Measurements from ENCODE around the gene TBCE. TPM values are rescaled to one million over a fixed set of nuclear protein-coding genes. Genes with fewer than 3 reads are reported as not detected.
A peak's percentile ranks its signal among the peaks of the same experiment; 100 is the strongest.

The TBCE gene
- total RNA-seq, 1 experiment from 2014 or later: 41.6 TPM

DNA sequence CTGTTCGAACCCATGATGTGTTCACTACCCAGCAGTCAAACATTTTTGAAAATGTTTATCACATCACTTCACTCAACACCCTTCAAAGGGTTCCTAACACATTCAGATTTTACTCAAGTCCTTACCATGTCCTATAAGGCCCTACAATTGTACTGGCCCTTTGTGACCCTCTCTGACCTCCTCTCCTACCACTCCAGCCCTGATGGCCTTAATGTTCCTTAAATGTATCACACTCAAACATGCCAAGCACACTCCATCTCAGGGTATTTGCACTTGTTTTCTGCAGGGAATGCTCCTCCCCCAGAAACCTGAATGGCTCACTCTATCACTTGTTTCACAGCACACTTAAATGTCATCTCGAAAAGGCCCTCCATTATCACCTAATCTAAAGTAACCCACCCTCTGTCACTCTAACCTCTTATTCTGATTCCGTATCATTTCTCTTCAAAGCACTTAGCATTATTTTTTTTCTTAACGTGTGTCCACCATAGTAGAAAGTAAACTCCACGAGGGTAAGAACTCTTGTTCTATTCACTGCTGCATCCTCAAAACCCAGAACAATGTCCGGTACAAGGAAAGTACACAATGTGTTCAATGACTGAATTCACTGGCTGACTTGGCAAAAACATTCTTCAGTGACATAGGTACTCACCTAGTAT lies 46.6 kb upstream of the TBCE start:
- H3T11ph ChIP-seq (ENCODE audit: low read length): no peak overlapping the region
- H3K27me3 ChIP-seq (ENCODE audit: insufficient read depth, low read length): no peaks in the 10 kb centered on the region
- no peak overlapping the region for H2BK15ac ChIP-seq (ENCODE audit: low read depth, low read length)
- no peaks in the 10 kb centered on the region for H4K20me1 ChIP-seq (ENCODE audit: control insufficient read depth, insufficient read depth, insufficient read length)
- TF ChIP-seq, protein P1, sequence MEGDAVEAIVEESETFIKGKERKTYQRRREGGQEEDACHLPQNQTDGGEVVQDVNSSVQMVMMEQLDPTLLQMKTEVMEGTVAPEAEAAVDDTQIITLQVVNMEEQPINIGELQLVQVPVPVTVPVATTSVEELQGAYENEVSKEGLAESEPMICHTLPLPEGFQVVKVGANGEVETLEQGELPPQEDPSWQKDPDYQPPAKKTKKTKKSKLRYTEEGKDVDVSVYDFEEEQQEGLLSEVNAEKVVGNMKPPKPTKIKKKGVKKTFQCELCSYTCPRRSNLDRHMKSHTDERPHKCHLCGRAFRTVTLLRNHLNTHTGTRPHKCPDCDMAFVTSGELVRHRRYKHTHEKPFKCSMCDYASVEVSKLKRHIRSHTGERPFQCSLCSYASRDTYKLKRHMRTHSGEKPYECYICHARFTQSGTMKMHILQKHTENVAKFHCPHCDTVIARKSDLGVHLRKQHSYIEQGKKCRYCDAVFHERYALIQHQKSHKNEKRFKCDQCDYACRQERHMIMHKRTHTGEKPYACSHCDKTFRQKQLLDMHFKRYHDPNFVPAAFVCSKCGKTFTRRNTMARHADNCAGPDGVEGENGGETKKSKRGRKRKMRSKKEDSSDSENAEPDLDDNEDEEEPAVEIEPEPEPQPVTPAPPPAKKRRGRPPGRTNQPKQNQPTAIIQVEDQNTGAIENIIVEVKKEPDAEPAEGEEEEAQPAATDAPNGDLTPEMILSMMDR (conservative IDR thresholded peaks at IDR 0.05): no peak
- H3K4me2 ChIP-seq (ENCODE audit: insufficient read depth, insufficient read length, low read length): no peak overlapping the region
- no peak overlapping the region for H2AK5ac ChIP-seq (ENCODE audit: insufficient read length, low read length)
- H3K14ac ChIP-seq (ENCODE audit: insufficient read depth, low read length): no peak overlapping the region
- no peak overlapping the region for H3K4me3 Mint-ChIP-seq
- H3K9me3 ChIP-seq (ENCODE audit: control insufficient read depth, low read depth, low read length): no peaks in the 10 kb centered on the region
- no peak overlapping the region for H3K27ac ChIP-seq (ENCODE audit: insufficient read length, low read depth, low read length)
- H3K9ac ChIP-seq (ENCODE audit: extremely low read depth, insufficient read length, low read length): no peak overlapping the region
- no peak for DNase-seq
- H3K56ac ChIP-seq (ENCODE audit: insufficient read length, low read depth, low read length): no peak overlapping the region
- peaks cover 55% of the 10 kb centered on the region for H3K79me2 ChIP-seq (ENCODE audit: insufficient read depth, low read length)
- no peak overlapping the region for H3K4ac ChIP-seq (ENCODE audit: low read depth, low read length)
- no peak overlapping the region for H4K91ac ChIP-seq (ENCODE audit: insufficient read length, low read depth, low read length)
- H3K23me2 ChIP-seq (ENCODE audit: insufficient read length, low read depth, low read length, poor library complexity, severe bottlenecking): no peaks in the 10 kb centered on the region
- no peak overlapping the region for H3K18ac ChIP-seq (ENCODE audit: insufficient read length, low read depth, low read length)
- no peak overlapping the region for H2BK12ac ChIP-seq (ENCODE audit: insufficient read length, low read depth, low read length)
- peaks cover 16 to 17% of the 10 kb centered on the region in 2 experiments for H3K4me1 Mint-ChIP-seq
- no peak overlapping the region for H2BK20ac ChIP-seq (ENCODE audit: low read depth, low read length, poor library complexity, severe bottlenecking)
- WGBS (ENCODE audit: extremely low coverage, insufficient read length, low lambda C conversion rate): no CpG with 5 or more reads among the region's 6 CpGs
- peaks cover 20 to 48% (median 39%) of the 10 kb centered on the region in 3 experiments; a peak in 6 of 7 replicates for H3K36me3 Mint-ChIP-seq (ENCODE audit: insufficient read depth in 1 of 3, low read depth in 3 of 3)
- peak overlapping the region in 2 of 3 experiments; percentile 1 to 12; a peak in 2 of 7 replicates for H3K27ac Mint-ChIP-seq
- no peaks in the 10 kb centered on the region for H3K9me3 Mint-ChIP-seq
- no peak overlapping the region for H2BK5ac ChIP-seq (ENCODE audit: insufficient read length, low read length)
- no peak overlapping the region for H4K5ac ChIP-seq (ENCODE audit: insufficient read length, low read depth, low read length)
- H2BK120ac ChIP-seq (ENCODE audit: low read depth, low read length, poor library complexity, severe bottlenecking): no peak overlapping the region
- no peak overlapping the region for H4K8ac ChIP-seq (replicated peaks; ENCODE audit: insufficient read length, low read depth, low read length)
- H3K4me1 ChIP-seq (ENCODE audit: insufficient read depth, low read length): no peaks in the 10 kb centered on the region; the same call in 1 of the 2 replicates
- no peak overlapping the region for H3K23ac ChIP-seq (ENCODE audit: insufficient read length, low read depth, low read length)
- no peak overlapping the region for H2AFZ ChIP-seq (ENCODE audit: low read length)
- H3K79me1 ChIP-seq (ENCODE audit: insufficient read depth, low read depth, low read length, poor library complexity, severe bottlenecking): peaks cover 11% of the 10 kb centered on the region
- H3K27me3 Mint-ChIP-seq (ENCODE audit: low read depth): no peaks in the 10 kb centered on the region
